ENCODE measurements around the gene ODC1.
"Not testable (repeated sequence)": the region's sequence is repeated elsewhere in the genome, so short reads cannot be mapped to it uniquely, and the experiment has no call there.

ODC1 gene

GRCh38 chr2:10477443-10478297, 29.5 kb upstream of the ODC1 start:
- no peak for DNase-seq

- no peak for DNase-seq
These were observed 28.8 kb upstream of the ODC1 start for GRCh38 chr2:10476723-10477442.

- no peak for DNase-seq
These were observed 27.9 kb upstream of the ODC1 start for GRCh38 chr2:10475811-10476660.

- DNase-seq, result no peak
These were observed 27.1 kb upstream of the ODC1 start for GRCh38 chr2:10475221-10475722.

- DNase-seq, result no peak
These were observed 25.1 kb upstream of the ODC1 start for GRCh38 chr2:10473121-10473756.

- DNase-seq, result no peak
These were observed 23.8 kb upstream of the ODC1 start for GRCh38 chr2:10471955-10472354.

- DNase-seq, result no peak
These were observed 23.0 kb upstream of the ODC1 start for GRCh38 chr2:10471046-10471571.

- peak; percentile 80 for DNase-seq
These were observed 22.0 kb upstream of the ODC1 start for GRCh38 chr2:10469955-10470608.

GRCh38 chr2:10469301-10469700, 21.2 kb upstream of the ODC1 start:
- DNase-seq, result no peak

GRCh38 chr2:10467401-10467800, 19.3 kb upstream of the ODC1 start:
- no peak for DNase-seq

- DNase-seq, result no peak
These were observed 18.7 kb upstream of the ODC1 start for GRCh38 chr2:10466801-10467200.

GRCh38 chr2:10465910-10466309, 17.8 kb upstream of the ODC1 start:
- DNase-seq, result peak; percentile 67

GRCh38 chr2:10462178-10463083, 14.3 kb upstream of the ODC1 start:
- DNase-seq, result no peak

GRCh38 chr2:10460366-10460796, 12.3 kb upstream of the ODC1 start:
- no peak for DNase-seq

GRCh38 chr2:10457846-10458598, 9.9 kb upstream of the ODC1 start:
- DNase-seq, result peak; percentile 23

GRCh38 chr2:10457195-10457594, 9.1 kb upstream of the ODC1 start:
- DNase-seq, result not testable (repeated sequence)

- peak; percentile 52 for DNase-seq
These were observed 6.4 kb upstream of the ODC1 start for GRCh38 chr2:10454505-10454904.

GRCh38 chr2:10453905-10454298, 5.8 kb upstream of the ODC1 start:
- DNase-seq, result no peak

- DNase-seq, result no peak
These were observed 5.1 kb upstream of the ODC1 start for GRCh38 chr2:10452956-10453904.

Measured in NCI-H1694 (cell line).